Central memory CD4-positive, alpha-beta T cell (primary cell): ENCODE data around the gene DXO.
"Not testable (repeated sequence)": the region's sequence is repeated elsewhere in the genome, so short reads cannot be mapped to it uniquely, and the experiment has no call there.

ENCODE experiments used
- DNase-seq: peaks from one replicate; pipeline ENCODE4 v3.0.0; 2022

The DXO gene

DNA sequence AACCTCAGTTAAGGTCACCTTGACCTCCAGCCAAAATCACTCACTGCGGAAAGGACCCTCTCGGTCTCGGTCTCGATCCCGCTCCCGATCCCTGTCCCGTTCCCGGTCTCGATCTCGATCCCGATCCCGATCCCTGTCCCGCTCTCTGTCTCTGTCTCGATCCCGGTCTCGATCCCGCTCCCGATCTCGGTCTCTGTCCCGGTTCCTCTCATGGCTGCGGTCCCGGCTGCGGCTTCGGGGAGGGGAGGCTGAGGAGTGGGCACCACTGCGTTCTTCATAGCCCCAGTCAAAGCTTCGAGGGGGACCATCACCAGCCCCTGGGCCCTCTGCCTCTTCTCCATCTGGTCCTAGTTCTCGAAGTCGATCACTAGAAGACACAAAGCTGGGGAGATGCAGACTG is 17.4 kb downstream of the DXO start:
- DNase-seq, result no peak

DNA sequence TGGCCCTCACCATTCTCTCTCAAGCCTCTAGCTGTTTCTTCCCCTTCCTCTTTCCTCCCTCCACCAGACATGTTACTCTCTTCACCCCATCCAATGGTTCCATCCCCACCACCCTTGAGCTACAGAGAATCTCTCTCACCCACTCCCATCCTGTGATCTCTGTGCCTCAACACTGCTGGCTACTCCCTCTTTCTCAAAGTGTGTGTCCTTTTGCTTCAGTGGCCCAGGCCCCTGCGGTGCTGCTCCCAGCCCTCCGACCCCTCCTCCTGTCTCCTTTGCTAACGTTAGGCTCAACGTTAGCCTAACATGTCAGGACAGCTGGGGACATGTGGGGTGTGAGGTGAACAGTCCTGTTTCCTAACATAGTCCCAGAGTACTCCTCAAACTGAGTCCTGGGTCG is 19.0 kb downstream of the DXO start:
- DNase-seq, result no peak

DNA sequence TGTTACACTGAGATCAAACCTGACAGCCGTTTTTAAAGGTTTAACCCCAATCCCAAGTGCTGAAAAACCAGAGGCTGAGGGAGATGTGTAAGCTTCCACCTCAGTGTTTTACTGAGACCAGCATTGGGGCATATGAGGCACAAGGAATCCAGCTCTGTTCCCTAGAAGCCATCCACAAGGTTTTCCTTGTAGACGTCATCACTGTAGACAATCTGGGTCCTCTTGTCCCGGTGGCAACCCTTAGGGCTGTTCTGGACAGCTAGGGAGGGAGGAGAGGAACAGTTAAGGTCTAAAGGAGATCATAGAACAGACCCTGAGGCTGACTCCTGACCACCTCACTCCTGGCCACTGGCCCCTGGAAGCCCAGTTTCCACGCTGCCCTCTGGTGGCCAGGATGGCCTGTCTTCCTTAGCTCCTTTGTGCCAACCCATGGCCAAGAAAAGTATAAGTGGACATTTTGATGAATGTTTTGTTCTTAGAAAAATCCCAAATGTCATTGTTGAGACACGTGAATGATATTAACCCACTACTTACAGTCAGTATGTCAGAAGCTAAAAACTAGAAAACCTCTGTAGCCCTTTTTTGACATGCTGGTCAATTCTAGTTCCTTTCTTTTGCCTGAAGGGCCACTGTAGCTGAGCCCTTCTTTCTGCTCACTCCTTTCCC is 19.7 kb downstream of the DXO start:
- no peak for DNase-seq

DNA sequence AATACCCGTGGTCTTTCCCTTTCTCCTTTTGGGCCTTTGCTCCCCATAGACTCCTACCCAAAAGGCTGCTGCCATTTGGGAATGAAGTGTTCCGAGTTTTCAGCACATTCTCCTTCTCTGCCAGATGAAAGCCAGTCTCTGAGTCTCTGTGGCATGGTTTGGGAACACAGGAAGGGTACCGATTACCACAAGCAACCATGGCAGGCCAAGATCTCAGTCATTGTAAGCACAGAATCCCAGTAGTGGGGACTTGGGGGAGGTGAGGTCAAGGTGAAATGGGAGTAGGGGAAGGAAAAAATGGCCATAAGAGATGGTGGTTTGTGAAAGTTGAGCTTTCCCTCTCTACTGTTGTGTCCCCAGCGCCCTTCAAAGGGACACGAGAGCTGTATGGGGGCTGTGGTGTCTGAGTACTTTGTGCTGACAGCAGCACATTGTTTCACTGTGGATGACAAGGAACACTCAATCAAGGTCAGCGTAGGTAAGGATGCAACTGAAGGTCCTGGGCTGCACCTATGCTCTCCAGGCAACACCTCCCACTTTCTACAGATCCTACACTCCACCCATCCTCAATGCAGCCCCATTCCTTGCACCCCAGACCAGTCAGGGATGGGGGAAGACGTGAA is 21.9 kb downstream of the DXO start:
- no peak for DNase-seq

DNA sequence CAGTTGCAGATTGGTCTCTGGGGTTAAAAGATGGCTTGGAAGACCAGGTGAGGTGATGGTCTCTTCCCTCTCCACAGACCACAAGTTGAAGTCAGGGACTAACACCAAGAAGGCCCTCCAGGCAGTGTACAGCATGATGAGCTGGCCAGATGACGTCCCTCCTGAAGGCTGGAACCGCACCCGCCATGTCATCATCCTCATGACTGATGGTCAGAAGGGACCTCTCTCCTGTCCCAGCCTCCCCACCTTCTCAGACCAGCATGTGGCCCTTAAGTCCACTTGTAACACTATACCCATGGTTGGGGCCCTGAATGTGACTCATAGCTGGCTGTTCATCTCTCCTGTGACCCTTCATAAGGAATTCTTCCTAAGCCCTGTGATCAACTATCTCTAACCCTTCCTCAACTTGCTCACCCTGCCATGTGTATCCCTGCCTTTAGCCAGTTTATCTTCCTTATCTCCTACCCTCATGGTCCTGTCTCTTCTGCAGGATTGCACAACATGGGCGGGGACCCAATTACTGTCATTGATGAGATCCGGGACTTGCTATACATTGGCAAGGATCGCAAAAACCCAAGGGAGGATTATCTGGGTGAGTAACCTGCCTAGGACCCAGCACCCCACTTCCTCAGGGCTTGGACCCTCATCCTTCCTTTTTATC is 23.1 kb downstream of the DXO start:
- no peak for DNase-seq

DNA sequence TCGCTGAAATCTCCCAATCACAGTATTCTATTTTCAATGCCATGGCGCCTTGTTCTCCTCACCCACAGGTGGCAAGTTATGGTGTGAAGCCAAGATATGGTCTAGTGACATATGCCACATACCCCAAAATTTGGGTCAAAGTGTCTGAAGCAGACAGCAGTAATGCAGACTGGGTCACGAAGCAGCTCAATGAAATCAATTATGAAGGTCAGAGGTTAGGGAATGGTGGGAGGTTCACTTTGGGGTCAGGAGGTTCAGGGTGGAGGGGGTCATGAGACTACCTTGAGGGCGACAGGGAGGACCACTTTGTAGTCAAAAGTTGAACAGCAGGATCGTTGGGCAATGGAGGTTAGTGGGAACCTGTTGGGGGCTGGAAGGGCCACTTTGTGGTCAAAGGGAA is 23.6 kb downstream of the DXO start:
- DNase-seq, result no peak

DNA sequence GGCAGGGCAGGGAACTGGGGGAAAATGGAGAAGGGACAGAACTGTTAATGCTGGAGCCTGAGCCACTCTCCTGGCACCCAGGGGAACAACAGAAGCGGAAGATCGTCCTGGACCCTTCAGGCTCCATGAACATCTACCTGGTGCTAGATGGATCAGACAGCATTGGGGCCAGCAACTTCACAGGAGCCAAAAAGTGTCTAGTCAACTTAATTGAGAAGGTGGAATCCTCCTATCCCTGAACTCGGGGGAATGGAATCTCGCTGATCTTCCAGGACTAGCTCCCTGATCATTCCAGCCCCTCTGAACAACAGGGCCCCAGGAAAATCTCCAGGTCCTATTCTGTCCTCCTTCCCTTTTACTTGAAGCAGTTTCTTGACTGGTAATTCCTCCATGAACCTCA is 24.1 kb downstream of the DXO start:
- no peak for DNase-seq

DNA sequence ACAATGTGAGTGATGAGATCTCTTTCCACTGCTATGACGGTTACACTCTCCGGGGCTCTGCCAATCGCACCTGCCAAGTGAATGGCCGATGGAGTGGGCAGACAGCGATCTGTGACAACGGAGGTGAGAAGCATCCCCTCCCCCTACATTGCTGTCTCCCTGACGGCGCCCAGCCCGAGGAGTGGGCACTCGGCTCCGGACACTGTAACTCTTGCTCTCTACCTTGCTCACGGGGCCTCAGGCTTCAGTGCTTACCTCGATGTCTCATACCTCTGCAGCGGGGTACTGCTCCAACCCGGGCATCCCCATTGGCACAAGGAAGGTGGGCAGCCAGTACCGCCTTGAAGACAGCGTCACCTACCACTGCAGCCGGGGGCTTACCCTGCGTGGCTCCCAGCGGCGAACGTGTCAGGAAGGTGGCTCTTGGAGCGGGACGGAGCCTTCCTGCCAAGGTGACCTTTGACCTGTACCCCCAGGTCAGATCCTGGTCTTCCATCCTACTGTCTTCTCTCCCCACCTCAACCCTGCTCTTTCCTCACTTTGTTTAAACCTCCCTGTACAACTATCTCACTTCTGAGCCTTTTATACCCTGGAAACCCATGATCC is 24.8 kb downstream of the DXO start:
- DNase-seq, result no peak

DNA sequence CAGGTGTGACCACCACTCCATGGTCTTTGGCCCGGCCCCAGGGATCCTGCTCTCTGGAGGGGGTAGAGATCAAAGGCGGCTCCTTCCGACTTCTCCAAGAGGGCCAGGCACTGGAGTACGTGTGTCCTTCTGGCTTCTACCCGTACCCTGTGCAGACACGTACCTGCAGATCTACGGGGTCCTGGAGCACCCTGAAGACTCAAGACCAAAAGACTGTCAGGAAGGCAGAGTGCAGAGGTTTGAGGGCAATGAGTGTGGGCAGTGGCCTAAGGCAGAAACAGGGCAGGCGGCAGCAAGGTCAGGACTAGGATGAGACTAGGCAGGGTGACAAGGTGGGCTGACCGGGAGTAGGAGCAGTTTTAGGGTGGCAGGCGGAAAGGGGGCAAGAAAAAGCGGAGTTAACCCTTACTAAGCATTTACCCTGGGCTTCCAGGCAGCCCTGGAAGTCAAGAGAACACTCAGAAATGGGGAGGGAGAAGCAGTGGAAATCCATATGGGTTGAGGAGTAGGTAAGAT is 25.5 kb downstream of the DXO start:
- DNase-seq, result no peak

DNA sequence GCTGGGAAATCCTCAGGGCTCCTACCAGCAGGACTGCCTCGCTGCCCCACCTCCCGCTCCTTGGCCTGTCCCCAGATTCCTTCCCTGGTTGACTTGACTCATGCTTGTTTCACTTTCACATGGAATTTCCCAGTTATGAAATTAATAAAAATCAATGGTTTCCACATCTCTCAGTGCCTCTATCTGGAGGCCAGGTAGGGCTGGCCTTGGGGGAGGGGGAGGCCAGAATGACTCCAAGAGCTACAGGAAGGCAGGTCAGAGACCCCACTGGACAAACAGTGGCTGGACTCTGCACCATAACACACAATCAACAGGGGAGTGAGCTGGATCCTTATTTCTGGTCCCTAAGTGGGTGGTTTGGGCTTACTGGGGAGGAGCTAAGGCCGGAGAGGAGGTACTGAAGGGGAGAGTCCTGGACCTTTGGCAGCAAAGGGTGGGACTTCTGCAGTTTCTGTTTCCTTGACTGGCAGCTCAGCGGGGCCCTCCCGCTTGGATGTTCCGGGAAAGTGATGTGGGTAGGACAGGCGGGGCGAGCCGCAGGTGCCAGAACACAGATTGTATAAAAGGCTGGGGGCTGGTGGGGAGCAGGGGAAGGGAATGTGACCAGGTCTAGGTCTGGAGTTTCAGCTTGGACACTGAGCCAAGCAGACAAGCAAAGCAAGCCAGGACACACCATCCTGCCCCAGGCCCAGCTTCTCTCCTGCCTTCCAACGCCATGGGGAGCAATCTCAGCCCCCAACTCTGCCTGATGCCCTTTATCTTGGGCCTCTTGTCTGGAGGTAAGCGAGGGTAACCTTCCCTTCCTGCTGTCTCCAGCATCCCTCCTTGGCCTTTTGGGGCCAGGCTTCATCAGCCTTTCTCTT is 26.2 kb downstream of the DXO start, which contains the start of gene CFB:
CFB (plus strand) TSS at position 589 of the 863 bp plus-strand sequence; CDS start at position 716, 127 bp downstream.
- DNase-seq, result no peak

DNA sequence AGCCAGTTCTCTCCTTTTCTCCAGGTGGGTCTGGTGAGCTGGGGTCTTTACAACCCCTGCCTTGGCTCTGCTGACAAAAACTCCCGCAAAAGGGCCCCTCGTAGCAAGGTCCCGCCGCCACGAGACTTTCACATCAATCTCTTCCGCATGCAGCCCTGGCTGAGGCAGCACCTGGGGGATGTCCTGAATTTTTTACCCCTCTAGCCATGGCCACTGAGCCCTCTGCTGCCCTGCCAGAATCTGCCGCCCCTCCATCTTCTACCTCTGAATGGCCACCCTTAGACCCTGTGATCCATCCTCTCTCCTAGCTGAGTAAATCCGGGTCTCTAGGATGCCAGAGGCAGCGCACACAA is 26.8 kb downstream of the DXO start:
- no peak for DNase-seq

DNA sequence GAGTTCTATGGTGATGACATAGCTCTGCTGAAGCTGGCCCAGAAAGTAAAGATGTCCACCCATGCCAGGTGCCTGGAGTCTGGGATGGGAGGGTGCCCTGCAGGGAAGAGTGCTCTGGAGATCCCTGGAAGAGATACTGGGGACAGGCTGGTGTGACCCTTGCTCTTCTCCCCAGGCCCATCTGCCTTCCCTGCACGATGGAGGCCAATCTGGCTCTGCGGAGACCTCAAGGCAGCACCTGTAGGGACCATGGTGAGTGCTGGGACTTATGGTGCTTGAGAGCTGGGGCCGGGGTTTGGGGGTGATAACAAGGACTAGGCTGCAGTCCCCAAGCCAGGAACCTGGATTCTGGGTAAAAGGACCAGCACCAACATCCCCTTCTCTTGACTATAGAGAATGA is 28.2 kb downstream of the DXO start:
- DNase-seq, result no peak

DNA sequence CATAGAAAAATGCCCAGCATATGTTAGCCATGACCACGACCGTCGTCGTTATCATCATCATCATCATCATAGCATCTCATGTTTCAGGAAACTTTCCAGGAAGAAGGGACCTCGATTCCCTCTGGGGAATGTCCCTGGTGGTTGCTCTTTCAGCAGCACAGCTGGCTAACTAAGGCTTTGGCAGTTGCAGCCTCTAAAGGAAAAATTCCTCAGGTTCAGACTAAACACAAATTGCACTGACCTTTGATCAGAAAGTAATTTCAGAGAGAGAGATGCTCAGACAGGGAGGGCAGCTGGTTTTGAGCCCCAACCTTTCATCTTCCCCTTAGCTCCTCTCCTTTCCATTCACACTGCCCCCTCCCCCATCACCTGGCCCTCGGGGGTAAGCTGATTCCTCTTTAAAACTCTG is 31.7 kb downstream of the DXO start:
- DNase-seq, result no peak

DNA sequence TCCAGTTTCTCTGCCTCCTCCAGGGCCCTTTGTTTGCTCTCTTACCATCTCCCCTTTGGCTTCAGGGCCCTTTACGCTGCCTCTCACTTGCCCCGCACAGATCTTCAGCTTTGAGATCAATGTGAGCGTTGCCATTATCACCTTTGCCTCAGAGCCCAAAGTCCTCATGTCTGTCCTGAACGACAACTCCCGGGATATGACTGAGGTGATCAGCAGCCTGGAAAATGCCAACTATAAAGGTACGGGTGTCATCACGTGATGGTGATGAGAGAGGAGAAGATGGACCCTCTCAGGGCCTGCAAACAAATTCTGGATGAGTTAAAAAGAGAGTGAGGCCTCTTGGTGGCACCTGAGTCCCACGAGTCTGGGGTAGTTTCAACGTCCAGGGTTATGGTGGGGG is 36.1 kb downstream of the DXO start:
- no peak for DNase-seq

DNA sequence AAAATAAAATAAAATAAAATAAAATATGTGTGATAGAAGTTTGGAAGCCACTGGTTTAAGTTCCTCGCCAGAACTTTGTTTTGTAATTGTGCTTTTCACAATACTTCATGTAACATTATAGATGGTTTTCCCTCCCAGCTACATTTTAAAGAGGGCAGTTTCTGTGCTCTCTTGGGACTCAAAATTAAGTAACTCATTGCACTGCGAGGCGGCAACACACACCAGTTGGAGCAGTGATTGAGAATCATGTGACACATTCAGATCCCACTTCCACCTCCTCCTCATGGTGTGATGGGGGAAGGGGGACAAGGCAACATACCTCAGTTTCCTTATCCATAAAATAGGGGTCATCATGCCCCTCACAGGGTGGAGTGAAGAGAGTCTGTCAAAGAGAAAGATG is 36.9 kb downstream of the DXO start:
- no peak for DNase-seq

DNA sequence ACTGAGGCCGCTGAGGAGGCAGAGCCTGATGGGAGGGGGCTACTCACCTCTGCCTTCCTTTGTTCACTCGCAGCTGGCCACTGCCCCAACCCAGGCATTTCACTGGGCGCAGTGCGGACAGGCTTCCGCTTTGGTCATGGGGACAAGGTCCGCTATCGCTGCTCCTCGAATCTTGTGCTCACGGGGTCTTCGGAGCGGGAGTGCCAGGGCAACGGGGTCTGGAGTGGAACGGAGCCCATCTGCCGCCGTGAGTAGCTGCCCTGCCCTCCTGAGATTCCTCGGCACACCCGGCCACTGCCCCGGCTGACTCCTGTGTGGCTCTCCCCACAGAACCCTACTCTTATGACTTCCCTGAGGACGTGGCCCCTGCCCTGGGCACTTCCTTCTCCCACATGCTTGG is 38.4 kb downstream of the DXO start:
- DNase-seq, result no peak

DNA sequence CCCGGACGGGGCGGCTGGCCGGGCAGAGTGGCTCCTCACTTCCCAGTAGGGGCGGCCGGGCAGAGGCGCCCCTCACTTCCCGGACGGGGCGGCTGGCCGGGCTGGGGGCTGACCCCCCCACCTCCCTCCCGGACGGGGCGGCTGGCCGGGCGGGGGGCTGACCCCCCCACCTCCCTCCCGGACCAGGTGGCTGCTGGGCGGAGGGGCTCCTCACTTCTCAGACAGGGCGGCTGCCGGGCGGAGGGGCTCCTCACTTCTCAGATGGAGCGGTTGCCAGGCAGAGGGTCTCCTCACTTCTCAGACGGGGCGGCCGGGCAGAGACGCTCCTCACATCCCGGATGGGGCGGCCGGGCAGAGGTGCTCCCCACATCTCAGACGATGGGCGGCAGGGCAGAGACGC is 39.8 kb downstream of the DXO start:
- DNase-seq, result not testable (repeated sequence)

DNA sequence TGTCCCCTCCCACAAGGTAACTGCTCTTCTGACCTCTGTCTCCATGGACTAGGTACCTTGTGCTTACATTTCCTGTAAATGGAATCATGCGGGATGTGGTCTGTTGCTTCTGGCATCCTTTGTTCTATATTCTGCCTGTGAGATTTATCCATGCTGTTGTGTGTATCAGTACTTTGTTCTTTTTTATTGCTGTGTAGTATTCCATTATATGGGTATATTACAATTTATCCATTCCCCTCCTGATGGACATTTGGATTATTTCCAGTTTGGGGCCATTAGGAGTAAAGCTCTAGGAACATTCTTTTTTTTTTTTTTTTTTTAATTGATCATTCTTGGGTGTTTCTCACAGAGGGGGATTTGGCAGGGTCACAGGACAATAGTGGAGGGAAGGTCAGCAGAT is 41.0 kb downstream of the DXO start:
- DNase-seq, result no peak

DNA sequence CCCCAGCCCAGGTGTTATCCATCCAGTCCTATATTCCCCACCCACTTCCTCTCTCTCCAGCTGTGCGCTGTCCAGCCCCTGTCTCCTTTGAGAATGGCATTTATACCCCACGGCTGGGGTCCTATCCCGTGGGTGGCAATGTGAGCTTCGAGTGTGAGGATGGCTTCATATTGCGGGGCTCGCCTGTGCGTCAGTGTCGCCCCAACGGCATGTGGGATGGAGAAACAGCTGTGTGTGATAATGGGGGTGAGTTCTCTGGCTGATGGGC is 43.3 kb downstream of the DXO start:
- no peak for DNase-seq

DNA sequence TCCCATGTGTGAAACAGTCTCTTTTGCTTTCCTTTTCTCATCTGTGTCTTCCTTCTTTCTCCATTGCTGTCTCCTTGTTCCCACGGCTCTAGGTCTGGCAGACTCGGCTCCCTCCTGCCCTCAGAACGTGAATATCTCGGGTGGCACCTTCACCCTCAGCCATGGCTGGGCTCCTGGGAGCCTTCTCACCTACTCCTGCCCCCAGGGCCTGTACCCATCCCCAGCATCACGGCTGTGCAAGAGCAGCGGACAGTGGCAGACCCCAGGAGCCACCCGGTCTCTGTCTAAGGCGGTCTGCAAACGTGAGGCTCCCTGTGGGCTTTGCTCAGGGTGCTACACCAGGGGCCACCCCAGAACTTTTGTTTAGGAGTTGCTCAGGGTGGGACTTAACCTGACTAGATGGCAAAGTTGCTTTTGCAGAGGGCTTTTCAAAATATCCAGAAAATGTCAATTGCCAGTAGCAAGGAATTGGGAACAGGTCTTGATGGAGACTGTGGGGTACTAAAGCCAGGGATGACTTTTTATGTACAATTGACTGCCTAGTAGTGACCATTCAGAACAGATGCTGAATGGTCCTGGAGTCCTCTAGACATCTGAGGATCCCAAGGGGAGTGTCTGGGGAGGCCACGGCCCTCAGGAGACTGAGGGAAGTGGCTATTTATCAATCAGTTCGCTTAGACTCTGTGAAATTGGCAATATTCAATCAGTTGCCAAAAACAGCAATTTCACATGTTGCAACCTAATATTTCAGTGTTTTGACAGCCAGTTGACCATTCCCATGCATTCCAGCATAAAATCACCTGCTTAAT is 43.9 kb downstream of the DXO start:
- DNase-seq, result no peak

DNA sequence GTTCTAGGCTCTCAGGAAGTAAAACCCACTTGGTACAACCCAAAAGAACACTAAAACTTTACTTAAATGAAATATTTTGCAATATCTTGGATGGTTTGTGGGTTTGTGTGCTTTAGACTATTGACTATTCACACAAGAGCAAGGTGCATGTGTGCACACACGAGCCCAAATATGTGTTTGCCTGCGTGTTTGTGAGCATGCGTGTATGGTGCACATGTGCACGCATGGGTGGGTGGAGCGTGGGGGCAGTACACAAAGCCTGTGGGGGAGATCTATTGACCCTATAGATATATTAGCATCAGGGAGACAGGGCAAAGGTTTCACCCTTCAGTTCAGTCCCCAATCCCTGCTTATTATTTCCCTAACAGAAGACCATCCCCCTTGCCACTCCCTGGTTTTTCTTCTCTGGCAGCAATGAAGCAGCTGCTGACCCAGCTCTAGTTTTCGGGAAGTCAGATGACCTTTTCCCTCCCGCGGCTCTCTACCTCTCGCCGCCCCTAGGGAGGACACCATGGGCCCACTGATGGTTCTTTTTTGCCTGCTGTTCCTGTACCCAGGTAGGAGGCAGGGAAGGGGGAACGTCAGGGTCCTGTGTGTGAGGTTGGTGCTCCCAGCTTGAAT is 44.6 kb downstream of the DXO start, which contains the start of gene C2:
C2 (plus strand) TSS at position 476 of the 621 bp plus-strand sequence; CDS start at position 512, 36 bp downstream.
- no peak for DNase-seq

DNA sequence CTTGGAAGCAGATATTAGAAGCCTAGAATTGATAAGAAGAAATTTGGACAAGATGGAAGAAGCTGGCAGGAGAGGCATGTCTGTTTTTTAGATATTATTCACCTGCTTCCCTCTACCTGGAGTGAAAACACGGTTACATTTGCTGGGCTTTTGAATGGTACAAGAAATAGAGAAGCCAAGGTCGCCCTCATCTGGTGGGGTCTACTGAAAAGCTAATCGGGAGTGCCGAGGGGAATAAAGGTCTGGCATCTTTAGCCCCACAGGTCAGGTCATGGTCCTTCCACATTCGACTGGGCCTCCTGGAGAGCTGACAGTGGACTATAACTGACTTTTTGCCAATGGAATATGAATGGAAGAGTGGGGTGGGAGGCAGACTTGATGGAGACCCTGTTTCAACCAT is 49.0 kb downstream of the DXO start:
- DNase-seq, result no peak
